Right atrium auricular region (tissue), 2 donors: Measurements from ENCODE around the gene ARHGAP45. TPM values are rescaled to one million over a fixed set of nuclear protein-coding genes. Genes with fewer than 3 reads are reported as not detected.
"Not testable (repeated sequence)": the region's sequence is repeated elsewhere in the genome, so short reads cannot be mapped to it uniquely, and the experiment has no call there.

Source experiments
- DNase-seq: peaks from one replicate; pipeline ENCODE4 v3.0.0-alpha.2; 2019; ENCODE audit warnings: low spot score
- H3K27ac ChIP-seq, 2 donors: fragments of 200-600 bp; sonication (generic); 1 replicate in 1 of 2; 2 replicates in 1 of 2; pipeline ENCODE4 v1.5.1; 2016 to 2019
- H3K27me3 ChIP-seq, 2 donors: fragments of 200-600 bp; sonication (generic); one replicate each; pipeline versions ENCODE4 v1.5.1 to v1.6.0; 2017 to 2019
- H3K36me3 ChIP-seq: fragments of 200-600 bp; sonication (generic); one replicate; pipeline ENCODE4 v1.5.1; 2016
- H3K4me1 ChIP-seq, 2 donors: fragments of 200-600 bp; sonication (generic); one replicate each; pipeline versions ENCODE4 v1.5.1 to v1.6.0; 2017 to 2019
- H3K4me3 ChIP-seq, 2 donors: fragments of 200-600 bp; sonication (generic); 1 replicate in 1 of 2; 2 replicates in 1 of 2; pipeline ENCODE4 v1.5.1; 2017 to 2019; ENCODE audit warnings: mild to moderate bottlenecking in 1 of 2, moderate library complexity in 1 of 2
- H3K9me3 ChIP-seq, 2 donors: fragments of 200-600 bp; sonication (generic); one replicate each; pipeline ENCODE4 v1.5.1; 2019
- total RNA-seq, 2 donors: library from RNA; depleted of rRNA; stranded (reverse); fragments of >200 nt; gene quantifications; one replicate each; pipeline ENCODE4 v1.1.0, GENCODE V29; 2016
- TF ChIP-seq, protein P1 (sequence below), 2 donors: fragments of 200-600 bp; sonication (generic); IDR thresholded peaks; one replicate each; pipeline ENCODE4 v1.5.1; 2019; ENCODE audit warnings: antibody characterized with exemption in 2 of 2

The ARHGAP45 gene
- total RNA-seq, 2 donors from 2014 or later = 5.2 to 12.8 TPM

DNA sequence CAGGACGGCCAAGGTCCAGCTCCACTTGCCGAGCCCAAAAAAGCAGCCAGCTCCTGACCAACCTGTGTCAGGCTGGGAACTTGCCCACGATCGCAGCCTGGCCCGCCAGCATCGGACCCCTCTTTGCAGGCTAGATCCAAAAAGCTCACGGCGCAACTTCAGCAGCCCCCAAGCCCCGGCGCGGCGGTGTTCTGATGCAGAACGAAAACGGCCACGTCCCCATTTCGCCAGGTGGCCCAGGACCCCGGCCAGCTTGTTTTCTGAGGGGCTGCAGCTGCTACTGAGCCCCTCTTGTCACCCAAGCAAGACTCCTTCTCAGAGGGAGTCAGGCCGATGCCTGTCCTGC is 47.4 kb upstream of the ARHGAP45 start:
- Histone ChIP-seq H3K36me3 (peaks cover 5% of the 10 kb centered on the region), H3K4me1 (peaks cover 0 to 76% of the 10 kb centered on the region in 2 donors), H3K27me3 (no peaks in the 10 kb centered on the region), H3K9me3 (no peaks in the 10 kb centered on the region), H3K4me3 (peak overlapping the region; percentile 83 to 92), H3K27ac (peak overlapping the region; percentile 89 to 94)
- DNase-seq = no peak
- TF ChIP-seq, protein P1, sequence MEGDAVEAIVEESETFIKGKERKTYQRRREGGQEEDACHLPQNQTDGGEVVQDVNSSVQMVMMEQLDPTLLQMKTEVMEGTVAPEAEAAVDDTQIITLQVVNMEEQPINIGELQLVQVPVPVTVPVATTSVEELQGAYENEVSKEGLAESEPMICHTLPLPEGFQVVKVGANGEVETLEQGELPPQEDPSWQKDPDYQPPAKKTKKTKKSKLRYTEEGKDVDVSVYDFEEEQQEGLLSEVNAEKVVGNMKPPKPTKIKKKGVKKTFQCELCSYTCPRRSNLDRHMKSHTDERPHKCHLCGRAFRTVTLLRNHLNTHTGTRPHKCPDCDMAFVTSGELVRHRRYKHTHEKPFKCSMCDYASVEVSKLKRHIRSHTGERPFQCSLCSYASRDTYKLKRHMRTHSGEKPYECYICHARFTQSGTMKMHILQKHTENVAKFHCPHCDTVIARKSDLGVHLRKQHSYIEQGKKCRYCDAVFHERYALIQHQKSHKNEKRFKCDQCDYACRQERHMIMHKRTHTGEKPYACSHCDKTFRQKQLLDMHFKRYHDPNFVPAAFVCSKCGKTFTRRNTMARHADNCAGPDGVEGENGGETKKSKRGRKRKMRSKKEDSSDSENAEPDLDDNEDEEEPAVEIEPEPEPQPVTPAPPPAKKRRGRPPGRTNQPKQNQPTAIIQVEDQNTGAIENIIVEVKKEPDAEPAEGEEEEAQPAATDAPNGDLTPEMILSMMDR (IDR thresholded peaks at IDR 0.05) = no peak

DNA sequence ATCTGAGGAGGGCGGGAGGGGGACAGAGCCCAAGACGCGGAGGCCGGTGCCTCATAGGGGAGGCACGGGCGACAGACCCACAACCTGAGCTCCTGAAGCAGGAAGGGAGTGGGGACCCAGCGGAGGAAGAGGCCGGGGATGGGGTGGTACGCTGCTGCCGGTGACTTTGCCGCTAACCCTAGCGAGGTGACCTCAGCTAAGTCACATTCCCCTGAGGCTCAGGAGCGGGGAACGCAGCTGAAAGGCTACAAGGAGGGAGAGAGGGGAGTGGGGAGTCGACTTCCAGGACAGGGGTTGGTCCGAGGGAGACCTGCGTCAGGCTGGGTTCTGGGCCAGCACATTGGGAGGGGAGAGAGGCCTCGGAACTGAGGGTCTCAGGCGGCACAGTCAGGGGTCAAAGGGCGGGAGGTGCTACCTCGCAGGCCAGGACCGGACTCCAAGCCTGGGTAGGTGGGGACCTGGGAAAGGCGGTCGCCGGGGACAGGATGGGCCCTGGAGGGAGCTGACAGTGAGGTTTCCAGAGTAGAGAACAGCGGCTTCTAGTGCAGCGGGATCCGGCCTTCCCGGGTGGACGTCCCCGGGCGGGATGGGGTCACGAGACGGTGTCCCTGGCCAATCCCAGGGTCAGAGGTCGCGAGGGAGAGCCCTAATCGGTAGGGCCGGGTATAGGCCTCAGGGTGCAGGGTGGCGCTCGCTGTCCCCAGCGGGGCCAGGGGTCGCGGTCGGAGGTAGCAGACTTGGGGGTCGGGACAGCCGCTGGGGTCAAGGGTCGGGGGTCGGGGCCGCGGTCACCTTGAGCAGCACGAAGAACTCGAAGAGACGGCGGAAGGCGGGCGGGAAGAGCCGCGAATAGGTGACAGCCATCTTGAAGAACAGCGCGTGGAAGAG is 46.7 kb upstream of the ARHGAP45 start:
- no peak for DNase-seq
- peak overlapping the region; percentile 89 to 94 for H3K27ac ChIP-seq
- no peaks in the 10 kb centered on the region for H3K27me3 ChIP-seq
- no peaks in the 10 kb centered on the region for H3K9me3 ChIP-seq
- no peaks in the 10 kb centered on the region for H3K36me3 ChIP-seq
- H3K4me3 ChIP-seq = peak overlapping the region; percentile 83 to 92
- peaks cover 0 to 71% of the 10 kb centered on the region in 2 donors for H3K4me1 ChIP-seq
- TF ChIP-seq, protein P1 (IDR thresholded peaks at IDR 0.05) = no peak

DNA sequence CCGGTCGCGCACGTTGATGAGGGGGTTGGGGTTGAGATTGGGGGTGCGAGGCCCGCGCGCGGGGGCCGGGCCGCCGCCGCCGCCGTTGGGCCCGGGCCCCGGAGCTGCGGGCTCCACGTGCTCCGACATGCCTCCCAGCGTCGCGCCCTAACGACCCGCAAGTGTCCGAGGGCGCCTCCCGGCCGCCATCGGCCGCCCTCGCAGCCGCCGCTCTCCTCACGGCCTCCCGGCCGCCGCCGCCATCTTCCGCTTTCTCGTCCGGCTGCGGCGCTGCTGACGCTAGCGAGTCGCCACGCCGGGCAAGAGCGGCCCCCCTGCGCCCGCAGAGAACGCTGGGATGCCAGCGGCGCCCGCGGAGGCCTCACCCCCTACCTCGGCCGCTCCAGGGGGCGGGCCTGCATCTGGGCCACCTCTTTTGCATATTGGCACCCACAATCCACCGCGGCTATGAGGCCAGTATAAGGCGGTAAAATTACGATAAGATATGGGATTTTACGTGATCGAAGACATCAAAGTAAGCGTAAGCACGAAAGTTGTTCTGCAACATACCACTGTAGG is 46.0 kb upstream of the ARHGAP45 start, which contains the start of gene TMEM259:
Gene TMEM259 (minus strand): TSS at position 256 of the 558 bp plus-strand sequence. CDS start 127 bp downstream, at position 129.
- no peaks in the 10 kb centered on the region for H3K36me3 ChIP-seq
- TF ChIP-seq, protein P1 (IDR thresholded peaks at IDR 0.05) = peak in 1 of 2 donors; percentile 16
- H3K4me1 ChIP-seq = peaks cover 0 to 67% of the 10 kb centered on the region in 2 donors
- no peaks in the 10 kb centered on the region for H3K9me3 ChIP-seq
- peak within 1 kb of the TSS; percentile 89 to 94 for H3K27ac ChIP-seq
- DNase-seq = peak; percentile 97
- no peaks in the 10 kb centered on the region for H3K27me3 ChIP-seq
- peak within 1 kb of the TSS; percentile 83 to 92 for H3K4me3 ChIP-seq

DNA sequence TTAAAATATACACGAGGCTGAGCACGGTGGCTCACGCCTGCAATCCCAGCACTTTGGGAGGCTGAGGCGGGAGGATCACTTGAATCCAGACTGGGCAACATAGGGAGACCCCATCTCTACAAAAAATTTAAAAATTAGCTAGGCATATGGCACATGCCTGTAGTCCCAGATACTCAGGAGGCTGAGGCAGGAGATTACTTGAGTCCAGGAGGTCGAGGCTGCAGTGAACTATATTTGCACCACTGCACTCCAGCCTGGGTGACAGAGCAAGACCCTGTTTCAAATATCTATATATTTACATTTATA is 43.1 kb upstream of the ARHGAP45 start:
- peaks cover 0 to 57% of the 10 kb centered on the region in 2 donors for H3K4me1 ChIP-seq
- not testable (repeated sequence) for H3K36me3 ChIP-seq, H3K27ac ChIP-seq, DNase-seq, H3K4me3 ChIP-seq, H3K27me3 ChIP-seq, H3K9me3 ChIP-seq

DNA sequence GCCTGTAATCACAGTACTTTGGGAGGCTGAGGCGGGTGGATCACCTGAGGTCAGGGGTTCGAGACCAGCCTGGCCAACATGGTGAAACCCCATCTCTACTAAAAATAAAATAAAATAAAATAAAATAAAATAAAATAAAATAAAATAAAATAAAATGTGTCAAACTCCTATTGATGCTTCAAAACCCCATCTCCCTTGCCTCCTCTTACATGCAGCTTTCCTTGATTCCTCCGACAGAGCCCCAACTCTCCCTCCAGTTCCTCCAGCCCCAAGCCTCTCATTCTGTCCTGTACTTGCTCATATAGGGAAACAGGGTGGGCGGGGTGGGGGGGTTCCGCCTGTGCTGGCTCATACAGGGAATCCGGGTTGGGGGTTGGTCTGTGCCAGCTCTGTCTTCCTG is 41.9 kb upstream of the ARHGAP45 start:
- not testable (repeated sequence) for H3K9me3 ChIP-seq, H3K27me3 ChIP-seq, H3K4me3 ChIP-seq, H3K27ac ChIP-seq, H3K36me3 ChIP-seq, DNase-seq
- H3K4me1 ChIP-seq = peaks cover 0 to 56% of the 10 kb centered on the region in 2 donors

DNA sequence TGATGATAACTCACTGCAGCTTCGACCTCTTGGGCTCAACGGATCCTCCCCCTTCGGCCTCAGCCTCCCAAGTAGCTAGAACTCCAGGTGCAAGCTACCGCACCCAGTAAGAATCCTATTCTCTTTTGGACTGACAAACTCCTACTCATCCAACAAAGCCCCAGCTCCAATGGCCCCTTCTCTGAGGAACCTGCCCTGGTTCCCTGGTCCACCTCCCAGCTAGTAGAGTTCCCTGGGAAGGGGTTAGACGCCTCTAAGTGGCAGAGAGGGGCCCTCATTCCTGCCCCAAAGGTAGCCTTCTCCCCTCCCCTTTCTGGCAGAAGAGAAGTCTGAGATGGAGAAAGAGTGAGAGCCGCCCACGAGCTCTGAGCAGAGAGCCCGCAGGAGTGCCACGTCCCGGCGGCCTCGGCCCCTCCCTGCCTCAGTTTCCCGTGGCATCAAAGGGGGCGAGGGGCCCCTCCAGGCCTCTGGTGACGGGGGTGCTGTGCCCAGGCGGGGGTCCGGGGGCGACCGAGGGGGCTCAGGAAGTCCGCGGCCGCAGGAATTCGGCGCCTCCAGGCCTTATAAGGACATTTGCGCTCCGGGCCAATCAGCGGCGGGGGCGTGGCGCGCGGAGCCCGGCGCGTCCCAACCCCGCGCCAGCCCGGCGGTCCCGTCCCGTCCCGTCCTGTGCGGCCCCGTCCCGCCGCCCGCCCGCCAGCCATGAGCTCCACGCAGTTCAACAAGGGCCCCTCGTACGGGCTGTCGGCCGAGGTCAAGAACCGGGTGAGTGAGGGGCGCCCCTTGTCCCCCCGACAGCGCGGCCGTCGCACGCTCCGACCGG is 40.8 kb upstream of the ARHGAP45 start, which contains the start of gene CNN2:
Gene CNN2 (plus strand): TSS at position 649 of the 823 bp plus-strand sequence. CDS start 54 bp downstream, at position 703.
- Histone ChIP-seq H3K4me3 (peak within 1 kb of the TSS; percentile 84 to 96), H3K9me3 (no peaks in the 10 kb centered on the region), H3K4me1 (peaks cover 0 to 59% of the 10 kb centered on the region in 2 donors), H3K27ac (peak within 1 kb of the TSS; percentile 97 to 98), H3K36me3 (no peaks in the 10 kb centered on the region), H3K27me3 (no peaks in the 10 kb centered on the region)
- peak; percentile 78 for DNase-seq
- TF ChIP-seq, protein P1 (IDR thresholded peaks at IDR 0.05) = no peak
